CMK (cell line): Measurements from ENCODE around the gene CIITA.

Source experiments
- DNase-seq: peaks from one replicate; pipeline ENCODE4 v3.0.0-alpha.2; 2010; ENCODE audit warnings: low read depth

Gene CIITA

DNA sequence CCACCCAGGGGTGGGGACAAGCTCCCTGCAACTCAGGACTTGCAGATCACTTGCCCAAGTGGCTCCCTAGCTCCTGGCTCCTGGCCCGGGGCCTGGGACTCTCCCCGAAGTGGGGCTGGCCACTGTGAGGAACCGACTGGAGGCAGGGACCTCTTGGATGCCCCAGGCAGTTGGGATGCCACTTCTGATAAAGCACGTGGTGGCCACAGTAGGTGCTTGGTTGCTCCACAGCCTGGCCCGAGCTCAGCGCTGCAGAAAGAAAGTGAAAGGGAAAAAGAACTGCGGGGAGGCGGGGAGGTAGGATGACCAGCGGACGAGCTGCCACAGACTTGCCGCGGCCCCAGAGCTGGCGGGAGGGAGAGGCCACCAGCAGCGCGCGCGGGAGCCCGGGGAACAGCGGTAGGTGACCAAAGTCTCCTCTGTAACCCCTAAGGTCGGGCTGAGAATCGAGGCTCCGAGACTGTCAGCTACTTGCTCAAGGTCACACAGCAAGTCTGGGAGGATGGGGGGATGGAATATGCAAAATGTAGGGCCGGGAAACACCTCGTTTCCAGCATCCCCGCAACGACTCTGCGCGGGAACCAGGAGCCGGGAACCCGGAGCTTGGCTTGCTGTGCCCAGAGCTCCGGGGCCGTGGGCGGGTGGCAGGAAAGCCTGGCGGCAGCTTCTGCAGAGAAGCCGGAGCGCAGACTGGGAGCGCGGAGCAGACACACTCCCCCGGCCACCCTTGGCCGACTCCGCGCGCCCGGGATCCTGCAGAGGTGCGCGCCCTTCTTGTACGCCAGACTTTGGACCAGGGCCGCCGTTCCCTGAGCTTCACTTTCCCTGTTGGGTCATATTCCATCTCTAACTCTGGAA, 1.9 kb downstream of the CIITA start:
- no peak for DNase-seq

DNA sequence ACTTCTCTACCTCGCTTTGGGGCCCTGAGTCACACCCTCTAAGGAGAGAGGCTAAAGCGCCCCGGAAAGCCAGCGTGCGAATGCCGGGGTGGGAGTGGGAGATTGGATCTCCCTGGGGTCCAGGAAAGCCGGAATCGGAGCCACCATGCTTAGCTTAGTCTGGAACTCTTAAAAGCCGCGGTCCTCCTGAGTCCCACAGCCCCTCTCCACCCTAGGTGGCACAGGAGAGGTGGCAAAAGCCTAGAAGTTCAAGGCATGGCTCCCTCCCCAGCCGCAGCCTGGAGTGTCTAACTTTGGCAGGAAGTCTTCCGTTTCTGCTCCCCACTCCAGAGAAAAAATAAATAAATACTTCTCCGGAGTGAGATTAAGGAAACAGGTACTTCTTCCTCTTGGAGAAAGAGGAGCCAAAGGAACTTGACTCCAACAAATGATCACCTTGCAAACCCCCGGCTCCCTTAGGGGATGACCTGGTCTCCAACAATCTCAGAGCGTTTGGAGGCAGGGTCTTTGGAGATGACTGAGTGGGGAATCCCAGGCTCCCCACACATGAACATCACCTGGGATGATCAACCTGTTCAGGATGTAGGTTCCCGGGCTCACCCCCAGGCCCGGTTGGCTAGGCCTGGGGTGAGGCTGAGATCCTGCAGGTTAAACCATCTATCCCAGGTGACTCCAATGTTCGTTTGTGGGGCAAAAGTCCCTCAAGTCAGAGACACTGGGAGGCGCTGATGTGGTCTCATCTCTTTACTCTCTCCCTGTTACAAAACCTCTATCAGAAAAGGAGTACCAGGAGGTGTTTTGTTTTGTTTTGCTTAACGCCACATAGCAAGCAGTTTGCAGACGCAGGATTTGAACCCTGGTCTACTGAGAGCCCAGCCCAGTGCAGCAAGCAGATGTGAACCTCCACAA, 2.9 kb downstream of the CIITA start:
- DNase-seq = no peak

DNA sequence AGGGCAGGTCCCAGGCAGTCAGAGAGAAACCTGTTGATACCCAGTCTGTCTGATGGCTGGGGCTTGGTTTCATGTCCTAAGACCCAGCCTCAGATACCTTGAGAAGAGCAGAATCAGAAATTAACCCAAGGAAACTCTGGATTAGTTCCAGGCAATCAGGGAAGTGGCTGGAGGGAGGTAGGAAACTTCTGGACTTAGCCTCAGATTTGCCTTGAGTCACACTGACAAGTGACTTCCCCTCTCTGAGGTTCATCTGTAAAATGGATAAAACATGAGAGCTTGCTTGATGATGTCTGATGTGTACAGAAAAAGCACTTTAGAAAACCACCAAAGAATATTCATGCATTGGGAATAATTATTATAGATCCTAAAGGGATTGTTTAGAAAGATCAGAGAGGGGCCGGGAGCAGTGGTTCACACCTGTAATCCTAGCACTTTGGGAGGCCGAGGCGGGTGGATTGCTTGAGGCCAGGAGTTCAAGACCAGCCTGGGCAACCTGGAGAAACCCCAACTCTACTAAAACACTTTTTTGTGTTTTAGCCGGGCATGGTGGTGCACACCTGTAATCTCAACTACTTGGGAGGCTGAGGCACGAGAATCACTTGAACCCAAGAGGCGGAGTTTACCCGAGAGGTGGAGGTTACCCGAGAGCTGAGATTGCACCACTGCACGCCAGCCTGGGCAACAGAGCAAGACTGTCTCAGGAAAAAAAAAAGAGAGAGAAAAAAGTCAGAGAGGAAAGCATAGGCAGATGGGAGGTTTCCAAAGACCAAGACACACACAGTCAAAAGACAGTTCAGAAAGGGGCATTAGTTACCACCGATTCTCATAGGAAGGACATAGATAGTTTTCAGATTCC, 3.8 kb downstream of the CIITA start:
- DNase-seq = no peak

GRCh38 chr16:10881479-10882030, 4.6 kb downstream of the CIITA start:
- DNase-seq = no peak

GRCh38 chr16:10883004-10883403, 6.0 kb downstream of the CIITA start:
- no peak for DNase-seq

GRCh38 chr16:10885246-10885645, 8.2 kb downstream of the CIITA start:
- no peak for DNase-seq

DNA sequence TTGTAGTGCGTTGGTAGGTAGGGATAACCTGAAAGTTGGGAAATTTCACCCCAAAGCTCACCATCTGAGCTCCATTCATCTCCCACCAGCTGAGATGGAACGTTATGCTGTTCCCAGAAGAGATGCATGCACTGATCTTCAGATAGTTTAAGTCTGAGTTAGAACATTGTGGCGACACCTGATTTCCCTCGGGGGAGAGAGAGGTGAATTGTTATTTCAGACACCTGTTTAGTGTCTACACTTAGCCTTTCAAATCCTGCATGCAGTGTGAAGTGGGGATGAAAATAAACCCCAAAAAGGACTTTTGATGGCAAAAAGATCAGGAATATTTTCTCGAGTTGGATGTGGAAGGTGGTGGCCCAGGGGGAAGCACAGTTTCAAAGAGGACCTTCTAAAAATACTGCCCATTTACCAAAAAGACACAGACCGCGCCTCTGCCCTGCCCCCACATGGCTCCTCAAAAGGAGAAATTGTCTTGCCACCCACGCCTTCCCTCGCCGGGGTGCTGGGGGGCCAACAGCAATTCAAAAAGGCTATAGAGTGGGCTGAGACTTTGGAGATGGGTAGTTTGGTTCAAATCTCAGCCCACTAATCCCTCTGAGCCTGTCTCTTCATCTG, 11.4 kb downstream of the CIITA start:
- no peak for DNase-seq

DNA sequence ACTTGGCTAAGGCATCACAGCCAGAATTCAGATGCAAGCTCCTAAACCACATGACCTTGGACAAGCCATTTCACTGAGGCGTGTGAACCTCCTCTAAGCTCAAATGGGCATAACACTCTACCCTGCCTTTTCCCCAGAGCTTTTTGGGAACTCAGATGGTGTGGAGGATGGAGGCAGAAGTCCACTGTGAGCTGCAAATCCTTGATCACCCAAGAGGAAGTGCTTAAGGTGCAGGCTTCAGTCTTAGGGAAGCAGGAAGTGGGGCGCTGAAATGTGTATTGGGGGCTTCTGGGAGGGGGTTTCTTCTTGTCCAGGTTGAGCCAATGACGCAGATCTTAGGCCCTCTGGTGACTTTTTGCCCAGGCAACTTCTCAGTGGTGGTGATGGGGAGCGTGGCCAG, 12.9 kb downstream of the CIITA start:
- DNase-seq = no peak

DNA sequence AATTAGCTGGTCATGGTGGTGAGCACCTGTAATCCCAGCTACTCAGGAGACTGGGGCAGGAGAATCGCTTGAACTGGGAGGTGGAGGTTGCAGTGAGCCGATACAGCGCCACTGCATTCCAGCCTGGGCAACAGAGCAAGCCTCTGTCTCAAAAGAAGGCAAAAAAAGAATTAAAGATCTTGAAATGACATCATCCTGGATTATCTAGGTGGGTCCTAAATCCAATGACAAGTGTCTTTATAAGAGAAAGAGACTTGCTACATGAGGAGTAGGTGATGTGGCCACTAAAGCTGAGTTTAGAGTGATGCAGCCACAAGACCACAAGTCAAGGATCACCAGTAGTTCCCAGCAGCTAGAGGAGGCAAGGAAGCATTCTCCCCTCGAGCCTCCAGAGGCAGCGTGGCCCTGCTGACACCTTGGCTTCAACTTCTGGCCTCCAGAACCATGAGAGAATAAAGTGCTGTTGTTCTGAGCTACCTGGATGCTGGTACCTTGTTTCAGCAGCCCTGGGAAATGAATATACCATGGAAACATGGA, 15.8 kb downstream of the CIITA start:
- DNase-seq = no peak

GRCh38 chr16:10895053-10895946, 18.3 kb downstream of the CIITA start:
- DNase-seq = no peak

GRCh38 chr16:10896165-10896564, 19.2 kb downstream of the CIITA start:
- no peak for DNase-seq

DNA sequence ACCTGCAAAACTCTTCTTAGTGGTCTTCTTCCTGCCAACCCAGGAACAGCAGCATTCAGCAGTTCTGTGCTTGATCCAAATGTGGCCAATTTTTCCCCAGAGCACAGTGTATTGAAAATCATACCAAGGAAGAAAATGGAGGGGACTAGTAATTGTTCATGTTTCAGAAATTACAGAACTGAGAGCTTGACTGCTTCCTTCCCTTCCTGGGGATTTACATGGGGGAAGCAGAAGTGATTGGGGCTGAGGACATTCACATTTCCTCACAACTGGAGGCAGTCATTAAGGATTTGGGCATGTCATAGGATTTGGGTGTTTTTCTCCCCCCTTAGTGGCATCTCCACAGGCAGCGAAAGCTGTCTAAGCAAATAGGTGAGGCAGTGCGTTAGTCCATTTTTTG, 19.7 kb downstream of the CIITA start:
- DNase-seq = no peak

GRCh38 chr16:10897134-10897533, 20.1 kb downstream of the CIITA start:
- DNase-seq = no peak

GRCh38 chr16:10902999-10903398, 26.0 kb downstream of the CIITA start:
- no peak for DNase-seq

- no peak for DNase-seq
Measured at GRCh38 chr16:10906482-10906881, 29.5 kb downstream of the CIITA start.

DNA sequence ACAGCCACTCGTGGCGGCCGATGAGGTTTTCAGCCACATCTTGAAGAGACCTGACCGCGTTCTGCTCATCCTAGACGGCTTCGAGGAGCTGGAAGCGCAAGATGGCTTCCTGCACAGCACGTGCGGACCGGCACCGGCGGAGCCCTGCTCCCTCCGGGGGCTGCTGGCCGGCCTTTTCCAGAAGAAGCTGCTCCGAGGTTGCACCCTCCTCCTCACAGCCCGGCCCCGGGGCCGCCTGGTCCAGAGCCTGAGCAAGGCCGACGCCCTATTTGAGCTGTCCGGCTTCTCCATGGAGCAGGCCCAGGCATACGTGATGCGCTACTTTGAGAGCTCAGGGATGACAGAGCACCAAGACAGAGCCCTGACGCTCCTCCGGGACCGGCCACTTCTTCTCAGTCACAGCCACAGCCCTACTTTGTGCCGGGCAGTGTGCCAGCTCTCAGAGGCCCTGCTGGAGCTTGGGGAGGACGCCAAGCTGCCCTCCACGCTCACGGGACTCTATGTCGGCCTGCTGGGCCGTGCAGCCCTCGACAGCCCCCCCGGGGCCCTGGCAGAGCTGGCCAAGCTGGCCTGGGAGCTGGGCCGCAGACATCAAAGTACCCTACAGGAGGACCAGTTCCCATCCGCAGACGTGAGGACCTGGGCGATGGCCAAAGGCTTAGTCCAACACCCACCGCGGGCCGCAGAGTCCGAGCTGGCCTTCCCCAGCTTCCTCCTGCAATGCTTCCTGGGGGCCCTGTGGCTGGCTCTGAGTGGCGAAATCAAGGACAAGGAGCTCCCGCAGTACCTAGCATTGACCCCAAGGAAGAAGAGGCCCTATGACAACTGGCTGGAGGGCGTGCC, 30.1 kb downstream of the CIITA start:
- DNase-seq = no peak

GRCh38 chr16:10907757-10908045, 30.7 kb downstream of the CIITA start:
- DNase-seq = no peak

- no peak for DNase-seq
Measured at GRCh38 chr16:10911267-10911666, 34.3 kb downstream of the CIITA start.

DNA sequence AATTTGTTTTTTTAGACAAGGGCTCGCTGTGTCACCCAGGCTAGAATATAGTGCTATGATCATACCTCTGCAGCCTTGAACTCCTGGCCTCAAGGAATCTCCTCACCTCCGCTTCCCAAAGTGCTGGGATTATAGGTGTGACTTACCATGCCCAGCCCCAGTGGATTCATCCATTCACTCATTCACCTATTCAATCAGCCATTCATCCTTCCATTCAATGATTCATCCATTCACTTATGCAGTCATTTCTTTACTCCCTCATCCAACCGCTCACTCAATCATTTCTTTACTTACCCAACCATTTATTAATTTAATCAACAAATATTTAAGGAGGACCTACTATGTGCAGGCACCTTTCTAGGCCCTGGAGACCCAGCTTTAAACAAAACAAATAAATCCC, 39.5 kb downstream of the CIITA start:
- no peak for DNase-seq
